GM23248 (cell line): ENCODE measurements around the gene SSMEM1.

Source experiments
- EZH2 ChIP-seq: fragments of 200-600 bp; sonication (generic); IDR thresholded peaks from 2 replicates; pipeline ENCODE4 v1.6.1; 2018; ENCODE audit warnings: antibody characterized with exemption, mild to moderate bottlenecking; ENCODE audit not compliant: insufficient read depth, poor library complexity, severe bottlenecking
- EZH2phosphoT487 ChIP-seq: fragments of 200-600 bp; sonication (generic); IDR thresholded peaks from 2 replicates; pipeline ENCODE4 v1.6.1; 2018; ENCODE audit warnings: antibody characterized with exemption, moderate library complexity, mild to moderate bottlenecking, low read depth; ENCODE audit not compliant: insufficient read depth

DNA sequence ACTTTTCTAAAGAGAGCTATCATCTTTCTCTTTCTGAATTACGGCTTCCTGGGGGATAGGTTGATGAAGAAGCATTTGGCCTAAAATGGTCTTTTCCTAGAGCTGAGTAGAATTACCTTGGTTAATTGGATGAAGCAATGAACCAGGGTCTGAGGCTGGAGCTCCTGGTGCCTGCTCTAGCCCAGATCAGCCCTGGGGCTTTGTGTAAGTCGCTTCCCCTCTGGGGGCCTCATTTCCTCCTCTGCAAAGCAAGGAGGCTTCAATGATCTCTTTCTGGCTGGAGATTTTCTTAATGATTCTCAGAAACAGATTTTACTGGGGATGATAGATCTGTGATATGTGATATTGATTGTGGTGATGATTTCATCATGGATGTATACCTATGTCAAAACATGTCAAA is 55.5 kb downstream of the SSMEM1 start:
- TF ChIP-seq EZH2 (no peak), EZH2phosphoT487 (no peak)
